ENCODE data around the gene PCDHGB4. TPM values are rescaled to one million over a fixed set of nuclear protein-coding genes. Genes with fewer than 3 reads are reported as not detected.

PCDHGB4 gene
- total and polyA plus RNA-seq, 2 of the 13 experiments (the other 11 are each of a cell fraction or from before 2014, with no cell fraction given), result 1.7 to 3.3 TPM

- Histone ChIP-seq H3K27me3 (ENCODE audit: control insufficient read depth in 1 of 2, insufficient read depth in 2 of 2, low read length in 2 of 2) (no peaks in the 10 kb centered on the region), H3K9ac (ENCODE audit: insufficient read depth, low read depth, low read length) (no peak overlapping the region), H4K20me1 (ENCODE audit: insufficient read depth, low read length) (no peaks in the 10 kb centered on the region), H3K79me2 (ENCODE audit: insufficient read depth, low read length) (no peaks in the 10 kb centered on the region), H2AFZ (ENCODE audit: low read length) (no peak overlapping the region), H3K4me2 (ENCODE audit: low read depth, low read length) (no peak overlapping the region), H3K4me1 (ENCODE audit: insufficient read depth, low read length) (no peaks in the 10 kb centered on the region), H3K36me3 (replicated peaks in 1 of 2; ENCODE audit: control insufficient read depth in 1 of 2, insufficient read depth in 2 of 2, low read length in 2 of 2) (no peaks in the 10 kb centered on the region), H3K27ac (ENCODE audit: extremely low read length, insufficient read depth, low read length) (no peak overlapping the region), H3K9me3 (ENCODE audit: low read length) (peaks cover 1% of the 10 kb centered on the region; the same call in 1 of the 2 replicates), H3K4me3 (replicated peaks in 1 of 3; ENCODE audit: insufficient read depth in 1 of 3, low read depth in 2 of 3, low read length in 3 of 3) (no peak overlapping the region)
- in situ Hi-C loops (cut with HindIII; ENCODE audit: extremely low pct_ligation_motif_present, low pct_unique_long_range_greater_than_20kb) (no loop called here), intact Hi-C loops (cut with micrococcal nuclease; ENCODE audit: unreplicated experiment) (no loop called here)
- BruUV-seq (replicated peaks), result no TSS peak
- 9% methylated on average over 2 of the region's 2 CpGs for WGBS (ENCODE audit: low lambda C conversion rate)
- FAIRE-seq (no peak), DNase-seq (ENCODE audit: low spot score) (no peak), ATAC-seq (no peak)
- ChIA-PET CTCF (ENCODE audit: low intra/inter-chr PET ratio, low total read pairs) (no interaction called here), POLR2A (no interaction called here)
- TF ChIP-seq MTA1 (CRISPR knock-in tag; IDR thresholded peaks at IDR 0.05; ENCODE audit: borderline replicate concordance) (no peak), ZNF24 (IDR thresholded peaks at IDR 0.05) (no peak), ISX (CRISPR knock-in tag; conservative IDR thresholded peaks at IDR 0.05) (no peak), RFX3 (CRISPR knock-in tag; IDR thresholded peaks at IDR 0.05) (no peak), ZBTB46 (CRISPR knock-in tag; IDR thresholded peaks at IDR 0.05; ENCODE audit: borderline replicate concordance) (no peak), ASH2L (IDR thresholded peaks at IDR 0.05; ENCODE audit: insufficient read length, low read depth, low read length) (no peak), RFX5 (IDR thresholded peaks at IDR 0.05; ENCODE audit: low read depth, low read length) (no peak), ZNF557 (CRISPR knock-in tag; IDR thresholded peaks at IDR 0.05) (no peak), MED13 (CRISPR knock-in tag; IDR thresholded peaks at IDR 0.05) (no peak), ZNF720 (CRISPR knock-in tag; IDR thresholded peaks at IDR 0.05) (no peak)
These were observed 49.7 kb downstream of the PCDHGB4 start for GRCh38 chr5:141437221-141437620.

All from HepG2 (cell line).